Stomach (tissue), 4 donors: Measurements from ENCODE around the gene CA7.

Source experiments
- EP300 ChIP-seq: sonication (generic); formaldehyde crosslinking; IDR thresholded peaks from one replicate; pipeline ENCODE4 v1.6.1; 2017; ENCODE audit warnings: antibody characterized with exemption
- POLR2A ChIP-seq, 4 donors: fragments of 450-650 bp; IDR thresholded peaks; one replicate each; pipeline ENCODE4 v1.6.1; 2016; ENCODE audit warnings: antibody characterized with exemption in 4 of 4, control low read depth in 2 of 4, mild to moderate bottlenecking in 1 of 4, moderate library complexity in 1 of 4
- TF ChIP-seq, protein P1 (sequence below), 7 experiments: fragments of 450-650 bp in 4 of 7; fragments of 200-600 bp in 3 of 7; sonication (generic) in 3 of 7; IDR thresholded peaks; one replicate each; pipeline ENCODE4 v1.5.1; 2016 to 2019; ENCODE audit warnings: antibody characterized with exemption in 7 of 7, control low read depth in 2 of 7, mild to moderate bottlenecking in 1 of 7

DNA sequence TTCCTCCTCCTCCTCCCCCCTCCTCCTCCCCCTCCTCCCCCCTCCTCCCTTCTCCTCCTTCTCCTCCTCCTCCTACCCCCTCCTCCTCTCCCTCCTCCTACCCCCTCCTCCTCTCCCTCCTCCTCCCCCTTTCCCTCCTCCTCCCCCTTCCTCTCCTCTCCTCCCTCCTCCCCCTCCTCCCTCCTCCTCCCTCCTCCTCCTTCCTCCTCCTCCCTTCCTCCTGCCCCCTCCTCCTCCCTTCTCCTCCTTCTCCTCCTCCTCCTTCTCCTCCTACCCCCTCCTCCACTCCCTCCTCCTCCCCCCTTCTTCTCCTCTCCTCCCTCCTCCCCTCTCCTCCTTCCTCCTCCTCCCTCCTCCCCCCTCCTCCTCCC lies 29.5 kb downstream of the CA7 start:
- TF ChIP-seq, protein P1, sequence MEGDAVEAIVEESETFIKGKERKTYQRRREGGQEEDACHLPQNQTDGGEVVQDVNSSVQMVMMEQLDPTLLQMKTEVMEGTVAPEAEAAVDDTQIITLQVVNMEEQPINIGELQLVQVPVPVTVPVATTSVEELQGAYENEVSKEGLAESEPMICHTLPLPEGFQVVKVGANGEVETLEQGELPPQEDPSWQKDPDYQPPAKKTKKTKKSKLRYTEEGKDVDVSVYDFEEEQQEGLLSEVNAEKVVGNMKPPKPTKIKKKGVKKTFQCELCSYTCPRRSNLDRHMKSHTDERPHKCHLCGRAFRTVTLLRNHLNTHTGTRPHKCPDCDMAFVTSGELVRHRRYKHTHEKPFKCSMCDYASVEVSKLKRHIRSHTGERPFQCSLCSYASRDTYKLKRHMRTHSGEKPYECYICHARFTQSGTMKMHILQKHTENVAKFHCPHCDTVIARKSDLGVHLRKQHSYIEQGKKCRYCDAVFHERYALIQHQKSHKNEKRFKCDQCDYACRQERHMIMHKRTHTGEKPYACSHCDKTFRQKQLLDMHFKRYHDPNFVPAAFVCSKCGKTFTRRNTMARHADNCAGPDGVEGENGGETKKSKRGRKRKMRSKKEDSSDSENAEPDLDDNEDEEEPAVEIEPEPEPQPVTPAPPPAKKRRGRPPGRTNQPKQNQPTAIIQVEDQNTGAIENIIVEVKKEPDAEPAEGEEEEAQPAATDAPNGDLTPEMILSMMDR (IDR thresholded peaks at IDR 0.05): no peak
- TF ChIP-seq POLR2A (IDR thresholded peaks at IDR 0.05) (no peak), EP300 (no peak)
